H9 (cell line): ENCODE results near the gene RBM12. TPM values are rescaled to one million over a fixed set of nuclear protein-coding genes. Genes with fewer than 3 reads are reported as not detected.

Experiments
- DNase-seq: peaks from one replicate; pipeline ENCODE4 v3.0.0-alpha.2; 2017
- H2AFZ ChIP-seq: one replicate; pipeline ENCODE4 v1.6.1; 2013; ENCODE audit warnings: mild to moderate bottlenecking, low read length, control low read depth, moderate library complexity
- H2AK5ac ChIP-seq: 2 replicates; pipeline ENCODE4 v1.6.1; 2013; ENCODE audit warnings: low read length, control low read depth, mixed read lengths; ENCODE audit not compliant: insufficient read length
- H2BK120ac ChIP-seq: one replicate; pipeline ENCODE4 v1.6.1; 2013; ENCODE audit warnings: low read depth, mild to moderate bottlenecking, low read length, control low read depth, inconsistent platforms; ENCODE audit not compliant: poor library complexity, severe bottlenecking
- H2BK12ac ChIP-seq: 2 replicates; pipeline ENCODE4 v1.6.1; 2013; ENCODE audit warnings: low read length, control low read depth, mixed read lengths, low read depth; ENCODE audit not compliant: insufficient read length
- H2BK15ac ChIP-seq: 2 replicates; pipeline ENCODE4 v1.6.1; 2013; ENCODE audit warnings: low read depth, low read length, control low read depth
- H2BK20ac ChIP-seq: one replicate; pipeline ENCODE4 v1.6.1; 2013; ENCODE audit warnings: low read depth, mild to moderate bottlenecking, low read length, control low read depth, inconsistent platforms; ENCODE audit not compliant: poor library complexity, severe bottlenecking
- H2BK5ac ChIP-seq: 2 replicates; pipeline ENCODE4 v1.6.1; 2013; ENCODE audit warnings: low read length, control low read depth, mixed read lengths; ENCODE audit not compliant: insufficient read length
- H3K14ac ChIP-seq: 2 replicates; pipeline ENCODE4 v1.6.1; 2013; ENCODE audit warnings: low read length, control low read depth; ENCODE audit not compliant: insufficient read depth
- H3K18ac ChIP-seq: 2 replicates; pipeline ENCODE4 v1.6.1; 2013; ENCODE audit warnings: low read depth, mild to moderate bottlenecking, mixed read lengths, low read length, control low read depth; ENCODE audit not compliant: insufficient read length
- H3K23ac ChIP-seq: 2 replicates; pipeline ENCODE4 v1.6.1; 2013; ENCODE audit warnings: low read length, control low read depth, mixed read lengths, low read depth; ENCODE audit not compliant: insufficient read length
- H3K23me2 ChIP-seq: 2 replicates; pipeline ENCODE4 v1.6.1; 2013; ENCODE audit warnings: low read depth, mild to moderate bottlenecking, mixed read lengths, low read length, control low read depth; ENCODE audit not compliant: insufficient read length, poor library complexity, severe bottlenecking
- H3K27ac ChIP-seq: 2 replicates; pipeline ENCODE4 v1.5.1; 2013; ENCODE audit warnings: low read length, control low read depth, mixed read lengths, low read depth; ENCODE audit not compliant: insufficient read length
- H3K27me3 ChIP-seq: 2 replicates; pipeline ENCODE4 v1.6.1; 2013; ENCODE audit warnings: low read length, control low read depth, inconsistent platforms; ENCODE audit not compliant: insufficient read depth
- H3K4ac ChIP-seq: 2 replicates; pipeline ENCODE4 v1.6.1; 2013; ENCODE audit warnings: low read depth, mild to moderate bottlenecking, control low read depth, inconsistent platforms, low read length, moderate library complexity
- H3K4me1 ChIP-seq: 2 replicates; pipeline ENCODE4 v1.6.1; 2013; ENCODE audit warnings: low read length, control low read depth, inconsistent platforms; ENCODE audit not compliant: insufficient read depth
- H3K4me2 ChIP-seq: 2 replicates; pipeline ENCODE4 v1.6.1; 2013; ENCODE audit warnings: low read length, control low read depth, mixed read lengths; ENCODE audit not compliant: insufficient read length, insufficient read depth
- H3K56ac ChIP-seq: 2 replicates; pipeline ENCODE4 v1.6.1; 2013; ENCODE audit warnings: low read depth, mild to moderate bottlenecking, mixed read lengths, low read length, control low read depth; ENCODE audit not compliant: insufficient read length
- H3K79me1 ChIP-seq: 2 replicates; pipeline ENCODE4 v1.6.1; 2013; ENCODE audit warnings: low read depth, mild to moderate bottlenecking, moderate library complexity, low read length, control low read depth, inconsistent platforms; ENCODE audit not compliant: insufficient read depth, poor library complexity, severe bottlenecking
- H3K79me2 ChIP-seq: 2 replicates; pipeline ENCODE4 v1.6.1; 2013; ENCODE audit warnings: low read length, control low read depth, inconsistent platforms; ENCODE audit not compliant: insufficient read depth
- H3K9ac ChIP-seq: 2 replicates; pipeline ENCODE4 v1.6.1; 2013; ENCODE audit warnings: low read length, control low read depth, mixed read lengths; ENCODE audit not compliant: insufficient read length; ENCODE audit errors: extremely low read depth
- H3K9me3 ChIP-seq: one replicate; pipeline ENCODE4 v1.6.1; 2013; ENCODE audit warnings: low read depth, low read length, inconsistent platforms; ENCODE audit not compliant: control insufficient read depth
- H3T11ph ChIP-seq: one replicate; pipeline ENCODE4 v1.6.1; 2013; ENCODE audit warnings: mild to moderate bottlenecking, low read length, control low read depth, inconsistent platforms
- H4K20me1 ChIP-seq: one replicate; pipeline ENCODE4 v1.6.1; 2013; ENCODE audit not compliant: control insufficient read depth, insufficient read length, insufficient read depth
- H4K5ac ChIP-seq: 2 replicates; pipeline ENCODE4 v1.6.1; 2013; ENCODE audit warnings: low read depth, mild to moderate bottlenecking, mixed read lengths, low read length, control low read depth; ENCODE audit not compliant: insufficient read length
- H4K8ac ChIP-seq: replicated peaks from 2 replicates; pipeline ENCODE4 v1.6.1; 2013; ENCODE audit warnings: low read length, control low read depth, mixed read lengths, low read depth; ENCODE audit not compliant: insufficient read length
- H4K91ac ChIP-seq: 2 replicates; pipeline ENCODE4 v1.6.1; 2013; ENCODE audit warnings: low read depth, mild to moderate bottlenecking, moderate library complexity, mixed read lengths, low read length, control low read depth; ENCODE audit not compliant: insufficient read length
- H3K27ac Mint-ChIP-seq, 3 experiments: 2 replicates in 2 of 3; 3 replicates in 1 of 3; pipeline ENCODE4 v1.8.0; 2020 to 2021; ENCODE audit warnings: mixed read lengths in 3 of 3, mild to moderate bottlenecking in 1 of 3, moderate library complexity in 1 of 3
- H3K27me3 Mint-ChIP-seq: 2 replicates; pipeline ENCODE4 v1.8.0; 2021; ENCODE audit warnings: low read depth, mild to moderate bottlenecking, moderate library complexity, mixed read lengths
- H3K36me3 Mint-ChIP-seq, 3 experiments: 2 replicates in 2 of 3; 3 replicates in 1 of 3; pipeline ENCODE4 v1.8.0; 2020 to 2021; ENCODE audit warnings: low read depth in 3 of 3, mixed read lengths in 3 of 3; ENCODE audit not compliant: insufficient read depth in 1 of 3
- H3K4me1 Mint-ChIP-seq, 2 experiments: 2 replicates each; pipeline ENCODE4 v1.8.0; 2020; ENCODE audit warnings: mixed read lengths in 2 of 2
- H3K4me3 Mint-ChIP-seq, 2 experiments: 2 replicates in 1 of 2; 3 replicates in 1 of 2; pipeline ENCODE4 v1.8.0; 2020 to 2021; ENCODE audit warnings: mild to moderate bottlenecking in 2 of 2, mixed read lengths in 2 of 2, moderate library complexity in 1 of 2
- H3K9me3 Mint-ChIP-seq, 2 experiments: 2 replicates in 1 of 2; 3 replicates in 1 of 2; pipeline ENCODE4 v1.8.0; 2020; ENCODE audit warnings: mild to moderate bottlenecking in 2 of 2, mixed read lengths in 2 of 2, moderate library complexity in 1 of 2
- WGBS: extraction: QIAGEN DNeasy Blood & Tissue Kit; methylation state at CpG from one replicate; pipeline ENCODE4 v1.1.7; 2013; ENCODE audit warnings: missing lambda C conversion rate, low lambda C conversion rate, mixed read lengths; ENCODE audit not compliant: insufficient read length; ENCODE audit errors: extremely low coverage; 5-methylcytosine and 5-hydroxymethylcytosine counted together
- total RNA-seq: library from RNA; stranded (reverse); gene quantifications from 2 replicates; pipeline ENCODE4 v1.2.1, GENCODE V29; 2021
- TF ChIP-seq, protein P1 (sequence below): fragments of 200-600 bp; sonication (generic); conservative IDR thresholded peaks from 3 replicates; pipeline ENCODE4 v1.8.0; 2021; ENCODE audit warnings: antibody characterized with exemption, mild to moderate bottlenecking

RBM12 gene
- total RNA-seq, 1 experiment from 2014 or later: 260 TPM

DNA sequence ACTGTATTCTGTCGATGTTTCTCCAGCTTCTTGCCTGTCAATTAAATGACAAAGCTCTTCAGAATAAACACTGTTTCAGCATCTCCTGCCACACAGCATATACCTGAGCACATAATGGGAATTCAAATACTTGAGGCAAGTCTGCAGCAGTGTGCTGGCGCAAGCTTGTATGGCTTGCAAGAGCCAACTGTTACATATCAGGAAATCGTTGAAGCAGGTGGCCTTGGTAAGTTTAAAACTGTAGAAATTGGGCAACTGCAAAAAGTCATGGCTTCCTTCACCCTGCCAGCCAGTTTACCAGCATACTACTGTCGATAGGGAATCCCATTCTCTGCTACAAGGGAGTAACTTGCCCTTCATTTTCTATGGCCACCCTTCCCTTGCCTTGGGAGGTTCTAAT, 23.0 kb downstream of the RBM12 start:
- Histone ChIP-seq H3K27me3 (no peaks in the 10 kb centered on the region), H4K8ac (no peak overlapping the region), H2AFZ (no peak overlapping the region), H3K9me3 (no peaks in the 10 kb centered on the region), H3K27ac (no peak overlapping the region), H3K23me2 (no peaks in the 10 kb centered on the region), H2BK12ac (no peak overlapping the region), H2AK5ac (no peak overlapping the region), H3K56ac (no peak overlapping the region), H3K14ac (no peak overlapping the region), H3K4ac (no peak overlapping the region), H3K79me1 (peaks cover 6% of the 10 kb centered on the region), H4K5ac (no peak overlapping the region), H3T11ph (no peak overlapping the region), H3K18ac (no peak overlapping the region), H3K79me2 (peaks cover 11% of the 10 kb centered on the region; the same call in 1 of the 2 replicates), H3K9ac (no peak overlapping the region), H2BK120ac (no peak overlapping the region), H3K4me1 (peaks cover 1% of the 10 kb centered on the region; the same call in 1 of the 2 replicates), H2BK15ac (no peak overlapping the region), H4K91ac (no peak overlapping the region), H4K20me1 (no peaks in the 10 kb centered on the region), H3K4me2 (no peak overlapping the region), H2BK5ac (no peak overlapping the region), H2BK20ac (no peak overlapping the region), H3K23ac (no peak overlapping the region)
- no CpG with 5 or more reads among the region's 4 CpGs for WGBS
- Mint-ChIP-seq H3K4me3 (no peak overlapping the region), H3K9me3 (no peaks in the 10 kb centered on the region), H3K4me1 (peaks cover 47 to 56% of the 10 kb centered on the region in 2 experiments), H3K27ac (peak overlapping the region in 1 of 3 experiments; percentile 84; a peak in 1 of 7 replicates), H3K27me3 (no peaks in the 10 kb centered on the region; the same call in 1 of the 2 replicates), H3K36me3 (no peaks in the 10 kb centered on the region; a peak in 1 of 7 replicates)
- DNase-seq: no peak
- TF ChIP-seq, protein P1, sequence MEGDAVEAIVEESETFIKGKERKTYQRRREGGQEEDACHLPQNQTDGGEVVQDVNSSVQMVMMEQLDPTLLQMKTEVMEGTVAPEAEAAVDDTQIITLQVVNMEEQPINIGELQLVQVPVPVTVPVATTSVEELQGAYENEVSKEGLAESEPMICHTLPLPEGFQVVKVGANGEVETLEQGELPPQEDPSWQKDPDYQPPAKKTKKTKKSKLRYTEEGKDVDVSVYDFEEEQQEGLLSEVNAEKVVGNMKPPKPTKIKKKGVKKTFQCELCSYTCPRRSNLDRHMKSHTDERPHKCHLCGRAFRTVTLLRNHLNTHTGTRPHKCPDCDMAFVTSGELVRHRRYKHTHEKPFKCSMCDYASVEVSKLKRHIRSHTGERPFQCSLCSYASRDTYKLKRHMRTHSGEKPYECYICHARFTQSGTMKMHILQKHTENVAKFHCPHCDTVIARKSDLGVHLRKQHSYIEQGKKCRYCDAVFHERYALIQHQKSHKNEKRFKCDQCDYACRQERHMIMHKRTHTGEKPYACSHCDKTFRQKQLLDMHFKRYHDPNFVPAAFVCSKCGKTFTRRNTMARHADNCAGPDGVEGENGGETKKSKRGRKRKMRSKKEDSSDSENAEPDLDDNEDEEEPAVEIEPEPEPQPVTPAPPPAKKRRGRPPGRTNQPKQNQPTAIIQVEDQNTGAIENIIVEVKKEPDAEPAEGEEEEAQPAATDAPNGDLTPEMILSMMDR: no peak
